GM12878 (cell line): Measurements from ENCODE around the gene FAS. TPM values are rescaled to one million over a fixed set of nuclear protein-coding genes. Genes with fewer than 3 reads are reported as not detected.

Source experiments
- ATAC-seq: fragments of 200-7000 bp; cut with Tn5 transposase; 3 replicates; pipeline ENCODE4 v1.9.1; 2020; ENCODE audit warnings: mild to moderate bottlenecking, moderate library complexity
- BruUV-seq: library from RNA; stranded (reverse); fragments of 400-500 nt; replicated peaks from 2 replicates; lab custom pipeline; 2021; lab: Mats Ljungman, UMichigan
- CTCF ChIA-PET: fragments of 300-600 bp; sonication (Branson Sonifier 250); formaldehyde crosslinking; extraction: SDS; loops from one replicate; lab custom pipeline; 2021; ENCODE audit warnings: inconsistent platforms; lab: Yijun Ruan, JAX
- POLR2A ChIA-PET: fragments of 350-600 bp; formaldehyde crosslinking; extraction: SDS; loops from one replicate; lab custom pipeline; 2021; ENCODE audit warnings: inconsistent platforms; lab: Charles Lee
- RAD21 ChIA-PET: fragments of 300-600 bp; sonication (Branson Sonifier 250); formaldehyde crosslinking; loops from one replicate; lab custom pipeline; 2023; ENCODE audit warnings: antibody characterized with exemption; ENCODE audit not compliant: unreplicated experiment; lab: Charles Lee
- SMC1A ChIA-PET: fragments of 300-600 bp; sonication (Branson Sonifier 250); formaldehyde crosslinking; loops from one replicate; lab custom pipeline; 2023; ENCODE audit not compliant: unreplicated experiment, uncharacterized antibody; lab: Charles Lee
- DNase-seq: peaks from one replicate; pipeline ENCODE4 v3.0.0-alpha.2; 2011; ENCODE audit warnings: low read depth, low spot score
- FAIRE-seq: peaks from 3 replicates; lab custom pipeline; 2011; peaks lifted over from hg19 to GRCh38; lab: Jason Lieb, UNC
- H2AFZ ChIP-seq: 2 replicates; pipeline ENCODE4 v1.6.0; 2011; ENCODE audit warnings: low read depth, low read length, control low read depth; ENCODE audit not compliant: control insufficient read depth
- H3K27ac ChIP-seq: 2 replicates; pipeline ENCODE4 v1.5.1; 2011; ENCODE audit warnings: control low read depth; ENCODE audit not compliant: control insufficient read depth, insufficient read depth
- H3K27me3 ChIP-seq, 2 experiments: replicated peaks in 1 of 2; 2 replicates each; pipeline versions ENCODE4 v1.6.0 to v1.6.1; 2011; ENCODE audit warnings: low read length in 1 of 2; ENCODE audit not compliant: control insufficient read depth in 2 of 2, insufficient read depth in 2 of 2
- H3K36me3 ChIP-seq, 2 experiments: 2 replicates each; pipeline ENCODE4 v1.5.1; 2011; ENCODE audit warnings: low read length in 1 of 2; ENCODE audit not compliant: control insufficient read depth in 2 of 2, insufficient read depth in 2 of 2
- H3K4me1 ChIP-seq: 2 replicates; pipeline ENCODE4 v1.6.1; 2011; ENCODE audit warnings: mild to moderate bottlenecking, low read length, moderate library complexity, mixed read lengths; ENCODE audit not compliant: control insufficient read depth, insufficient read depth
- H3K4me2 ChIP-seq: 2 replicates; pipeline ENCODE4 v1.6.0; 2011; ENCODE audit warnings: control low read depth; ENCODE audit not compliant: control insufficient read depth, insufficient read depth
- H3K4me3 ChIP-seq: fragments of 200-600 bp; sonication (generic); 2 replicates; pipeline ENCODE4 v1.5.1; 2016
- H3K79me2 ChIP-seq: 2 replicates; pipeline ENCODE4 v1.6.0; 2011; ENCODE audit warnings: low read length; ENCODE audit not compliant: control insufficient read depth, insufficient read depth
- H3K9ac ChIP-seq: 2 replicates; pipeline ENCODE4 v1.8.0; 2011; ENCODE audit warnings: low read length, control low read depth, mixed read lengths; ENCODE audit not compliant: control insufficient read depth, insufficient read depth
- H3K9me3 ChIP-seq: replicated peaks from 3 replicates; pipeline ENCODE4 v1.5.1; 2011; ENCODE audit warnings: mild to moderate bottlenecking, low read length; ENCODE audit not compliant: control insufficient read depth, insufficient read depth
- H4K20me1 ChIP-seq: 2 replicates; pipeline ENCODE4 v1.6.0; 2011; ENCODE audit not compliant: control insufficient read depth, insufficient read depth
- BRCA1 ChIP-seq: IDR thresholded peaks from 2 replicates; pipeline ENCODE4 v1.6.1; 2011; ENCODE audit warnings: low read depth, low read length, improper control_type of control experiment
- CEBPZ ChIP-seq: fragments of 150-350 bp; IDR thresholded peaks from 2 replicates; pipeline ENCODE4 v1.6.1; 2016; ENCODE audit warnings: low read depth, low read length
- EP300 ChIP-seq, 2 experiments: fragments of 150-350 bp in 1 of 2; IDR thresholded peaks; 2 replicates each; pipeline ENCODE4 v1.6.1; 2011 to 2012; ENCODE audit warnings: low read depth in 2 of 2, low read length in 2 of 2, borderline replicate concordance in 1 of 2, improper control_type of control experiment in 1 of 2, inconsistent platforms in 1 of 2; ENCODE audit not compliant: control insufficient read depth in 1 of 2
- HCFC1 ChIP-seq: fragments of 150-350 bp; IDR thresholded peaks from 2 replicates; pipeline ENCODE4 v1.6.1; 2014; ENCODE audit warnings: low read length
- PAX8 ChIP-seq: fragments of 450-650 bp; IDR thresholded peaks from 2 replicates; pipeline ENCODE4 v1.6.1; 2017; ENCODE audit warnings: mild to moderate bottlenecking, moderate library complexity
- REST ChIP-seq: IDR thresholded peaks from 2 replicates; pipeline ENCODE4 v1.6.1; 2012; ENCODE audit warnings: mild to moderate bottlenecking, low read depth, low read length
- TCF3 ChIP-seq: IDR thresholded peaks from 2 replicates; pipeline ENCODE4 v1.6.1; 2012; ENCODE audit warnings: low read depth, mild to moderate bottlenecking, low read length, borderline replicate concordance; ENCODE audit not compliant: insufficient read depth
- YBX1 ChIP-seq: fragments of 450-650 bp; IDR thresholded peaks from 2 replicates; pipeline ENCODE4 v1.6.1; 2016; ENCODE audit warnings: antibody characterized with exemption
- ZBTB33 ChIP-seq: fragments of 450-650 bp; IDR thresholded peaks from 2 replicates; pipeline ENCODE4 v1.6.1; 2017; ENCODE audit warnings: mild to moderate bottlenecking
- WGBS: methylation state at CpG from one replicate; pipeline ENCODE4 v1.1.6; 2016; ENCODE audit warnings: low lambda C conversion rate; ENCODE audit not compliant: insufficient replicate concordance, insufficient coverage; ENCODE audit errors: missing lambda C conversion rate; 5-methylcytosine and 5-hydroxymethylcytosine counted together
- in situ Hi-C: fragments of 300-500 bp; cut with MboI; formaldehyde crosslinking; loops from 9 replicates; pipeline ENCODE4 v1.14.3; 2018; ENCODE audit warnings: mixed read lengths
- intact Hi-C: fragments of 100-400 bp; cut with micrococcal nuclease; formaldehyde crosslinking; loops from one replicate; pipeline ENCODE4 v1.14.2; 2022; ENCODE audit not compliant: unreplicated experiment
- polyA plus RNA-seq, 11 experiments: library from polyadenylated mRNA; depleted of rRNA in 4 of 11; unstranded in 6 of 11; stranded (reverse) in 5 of 11; fragments of >200 nt; fragmentation: Nextera tagmentation in 4 of 11; fragmentation: Illumina TruSeq in 1 of 11; extraction: Ambion mirVana in 4 of 11; extraction: Trizol in 1 of 11; gene quantifications; 1 replicate in 1 of 11; 2 replicates in 10 of 11; pipeline versions ENCODE4 v1.2.1 to v1.2.3, GENCODE V29; 2011 to 2016; ENCODE audit warnings: inconsistent platforms in 2 of 11, missing spikeins in 2 of 11, low read depth in 1 of 11
- total RNA-seq, 4 experiments: library from RNA; depleted of rRNA in 3 of 4; stranded (reverse); fragments of >200 nt in 3 of 4; fragmentation: Illumina TruSeq in 1 of 4; extraction: Trizol in 1 of 4; gene quantifications; 2 replicates each; pipeline versions ENCODE4 v1.2.1 to v1.2.3, GENCODE V29; 2013 to 2021

Gene FAS
- total and polyA plus RNA-seq, 10 of the 15 experiments (the other 5 are each of a cell fraction or from before 2014, with no cell fraction given): 50.1 to 147 (median 69.9) TPM

GRCh38 chr10:88966797-88967196 is 23.8 kb upstream of the FAS start:
- ATAC-seq: no peak
- Histone ChIP-seq H3K79me2 (no peaks in the 10 kb centered on the region), H3K9ac (no peak overlapping the region), H2AFZ (no peak overlapping the region), H3K4me2 (no peak overlapping the region), H3K9me3 (no peaks in the 10 kb centered on the region), H3K36me3 (no peaks in the 10 kb centered on the region), H4K20me1 (no peaks in the 10 kb centered on the region), H3K27ac (no peak overlapping the region), H3K4me1 (no peaks in the 10 kb centered on the region), H3K27me3 (no peaks in the 10 kb centered on the region), H3K4me3 (no peak overlapping the region)
- DNase-seq: no peak
- FAIRE-seq: no peak
- ChIA-PET RAD21 (interaction anchor here (1.0 kb wide), 1 partner anchor 20 kb away, joined by 3 read pairs; no protein-coding TSS in a partner anchor), CTCF (interaction anchor here (0.7 kb wide), 1 partner anchor 22 kb away, joined by 3 read pairs; no protein-coding TSS in a partner anchor), POLR2A (no interaction called here), SMC1A (interaction anchor here (0.5 kb wide), 1 partner anchor 156 kb away, joined by 3 read pairs; no protein-coding TSS in a partner anchor)
- intact Hi-C loops: no loop called here
- no peak for TF ChIP-seq HCFC1
- TF ChIP-seq BRCA1: no peak
- no peak for TF ChIP-seq TCF3
- TF ChIP-seq REST: no peak
- TF ChIP-seq ZBTB33: no peak
- TF ChIP-seq EP300 (IDR thresholded peaks at IDR 0.05; ENCODE audit: borderline replicate concordance in 1 of 2, control insufficient read depth in 1 of 2, low read depth in 2 of 2, low read length in 2 of 2): no peak
- no peak for TF ChIP-seq PAX8
- TF ChIP-seq YBX1: no peak
- TF ChIP-seq CEBPZ: no peak
- WGBS: 65% methylated on average over 3 of the region's 3 CpGs
- in situ Hi-C loops: no loop called here
- no TSS peak for BruUV-seq
